ENCODE results near the gene VAX1.

Gene VAX1

DNA sequence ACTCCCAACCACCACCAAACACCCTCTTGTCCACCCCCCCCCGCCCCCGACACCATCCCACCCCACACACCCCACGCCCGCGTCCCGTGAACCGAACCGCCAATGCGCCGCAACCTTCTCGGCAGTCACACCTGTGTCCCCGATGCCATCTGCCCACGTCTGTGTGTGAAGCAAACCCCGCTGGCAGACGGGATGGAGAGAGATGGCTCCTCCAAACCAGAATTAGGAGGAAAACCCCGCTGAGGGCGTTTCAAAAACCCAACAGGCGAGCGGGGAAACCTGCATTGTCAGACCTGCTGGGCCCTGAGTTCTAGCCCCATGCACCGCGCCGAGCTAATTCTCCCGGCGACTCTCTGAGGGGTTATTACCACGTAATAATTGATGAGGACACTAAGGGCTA lies 30.7 kb upstream of the VAX1 start:
- POLR2A ChIA-PET, result interaction anchor here (0.6 to 1.0 kb wide), 2 partner anchors 30 to 372 kb away, joined by 3 to 4 read pairs; no protein-coding TSS in a partner anchor
- no peak overlapping the region for H3K4me3 ChIP-seq (ENCODE audit: low read depth, low read length)
- H3K36me3 ChIP-seq (ENCODE audit: control insufficient read depth in 2 of 2, insufficient read depth in 1 of 2, low read length in 2 of 2), result no peaks in the 10 kb centered on the region
- TF ChIP-seq ZNF274 (IDR thresholded peaks at IDR 0.05; ENCODE audit: low read length) (no peak), ZNF274 (tag by site-specific recombination; IDR thresholded peaks at IDR 0.05; ENCODE audit: borderline replicate concordance) (no peak), GLIS2 (tag by site-specific recombination; IDR thresholded peaks at IDR 0.05) (no peak), ZNF610 (tag by site-specific recombination; IDR thresholded peaks at IDR 0.05; ENCODE audit: borderline replicate concordance) (no peak), ZNF624 (tag by site-specific recombination; IDR thresholded peaks at IDR 0.05) (no peak), ZNF560 (tag by site-specific recombination; IDR thresholded peaks at IDR 0.05; ENCODE audit: borderline replicate concordance) (no peak)
- TF ChIP-seq, protein P1, sequence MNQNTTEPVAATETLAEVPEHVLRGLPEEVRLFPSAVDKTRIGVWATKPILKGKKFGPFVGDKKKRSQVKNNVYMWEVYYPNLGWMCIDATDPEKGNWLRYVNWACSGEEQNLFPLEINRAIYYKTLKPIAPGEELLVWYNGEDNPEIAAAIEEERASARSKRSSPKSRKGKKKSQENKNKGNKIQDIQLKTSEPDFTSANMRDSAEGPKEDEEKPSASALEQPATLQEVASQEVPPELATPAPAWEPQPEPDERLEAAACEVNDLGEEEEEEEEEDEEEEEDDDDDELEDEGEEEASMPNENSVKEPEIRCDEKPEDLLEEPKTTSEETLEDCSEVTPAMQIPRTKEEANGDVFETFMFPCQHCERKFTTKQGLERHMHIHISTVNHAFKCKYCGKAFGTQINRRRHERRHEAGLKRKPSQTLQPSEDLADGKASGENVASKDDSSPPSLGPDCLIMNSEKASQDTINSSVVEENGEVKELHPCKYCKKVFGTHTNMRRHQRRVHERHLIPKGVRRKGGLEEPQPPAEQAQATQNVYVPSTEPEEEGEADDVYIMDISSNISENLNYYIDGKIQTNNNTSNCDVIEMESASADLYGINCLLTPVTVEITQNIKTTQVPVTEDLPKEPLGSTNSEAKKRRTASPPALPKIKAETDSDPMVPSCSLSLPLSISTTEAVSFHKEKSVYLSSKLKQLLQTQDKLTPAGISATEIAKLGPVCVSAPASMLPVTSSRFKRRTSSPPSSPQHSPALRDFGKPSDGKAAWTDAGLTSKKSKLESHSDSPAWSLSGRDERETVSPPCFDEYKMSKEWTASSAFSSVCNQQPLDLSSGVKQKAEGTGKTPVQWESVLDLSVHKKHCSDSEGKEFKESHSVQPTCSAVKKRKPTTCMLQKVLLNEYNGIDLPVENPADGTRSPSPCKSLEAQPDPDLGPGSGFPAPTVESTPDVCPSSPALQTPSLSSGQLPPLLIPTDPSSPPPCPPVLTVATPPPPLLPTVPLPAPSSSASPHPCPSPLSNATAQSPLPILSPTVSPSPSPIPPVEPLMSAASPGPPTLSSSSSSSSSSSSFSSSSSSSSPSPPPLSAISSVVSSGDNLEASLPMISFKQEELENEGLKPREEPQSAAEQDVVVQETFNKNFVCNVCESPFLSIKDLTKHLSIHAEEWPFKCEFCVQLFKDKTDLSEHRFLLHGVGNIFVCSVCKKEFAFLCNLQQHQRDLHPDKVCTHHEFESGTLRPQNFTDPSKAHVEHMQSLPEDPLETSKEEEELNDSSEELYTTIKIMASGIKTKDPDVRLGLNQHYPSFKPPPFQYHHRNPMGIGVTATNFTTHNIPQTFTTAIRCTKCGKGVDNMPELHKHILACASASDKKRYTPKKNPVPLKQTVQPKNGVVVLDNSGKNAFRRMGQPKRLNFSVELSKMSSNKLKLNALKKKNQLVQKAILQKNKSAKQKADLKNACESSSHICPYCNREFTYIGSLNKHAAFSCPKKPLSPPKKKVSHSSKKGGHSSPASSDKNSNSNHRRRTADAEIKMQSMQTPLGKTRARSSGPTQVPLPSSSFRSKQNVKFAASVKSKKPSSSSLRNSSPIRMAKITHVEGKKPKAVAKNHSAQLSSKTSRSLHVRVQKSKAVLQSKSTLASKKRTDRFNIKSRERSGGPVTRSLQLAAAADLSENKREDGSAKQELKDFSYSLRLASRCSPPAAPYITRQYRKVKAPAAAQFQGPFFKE (tag by site-specific recombination; IDR thresholded peaks at IDR 0.05; ENCODE audit: borderline replicate concordance), result no peak
- no peak overlapping the region for H3K27ac ChIP-seq (ENCODE audit: extremely low read depth, low read depth, low read length)
- CTCF ChIA-PET, result interaction anchor here (0.7 to 18.6 kb wide), 21 partner anchors 11 to 499 kb away, joined by 3 to 471 read pairs (median 4); no protein-coding TSS in a partner anchor
- no peaks in the 10 kb centered on the region for H3K4me1 ChIP-seq (ENCODE audit: control insufficient read depth, insufficient read depth, low read length)
- no peaks in the 10 kb centered on the region for H3K9me3 ChIP-seq (ENCODE audit: control insufficient read depth, insufficient read depth, low read depth, low read length)

DNA sequence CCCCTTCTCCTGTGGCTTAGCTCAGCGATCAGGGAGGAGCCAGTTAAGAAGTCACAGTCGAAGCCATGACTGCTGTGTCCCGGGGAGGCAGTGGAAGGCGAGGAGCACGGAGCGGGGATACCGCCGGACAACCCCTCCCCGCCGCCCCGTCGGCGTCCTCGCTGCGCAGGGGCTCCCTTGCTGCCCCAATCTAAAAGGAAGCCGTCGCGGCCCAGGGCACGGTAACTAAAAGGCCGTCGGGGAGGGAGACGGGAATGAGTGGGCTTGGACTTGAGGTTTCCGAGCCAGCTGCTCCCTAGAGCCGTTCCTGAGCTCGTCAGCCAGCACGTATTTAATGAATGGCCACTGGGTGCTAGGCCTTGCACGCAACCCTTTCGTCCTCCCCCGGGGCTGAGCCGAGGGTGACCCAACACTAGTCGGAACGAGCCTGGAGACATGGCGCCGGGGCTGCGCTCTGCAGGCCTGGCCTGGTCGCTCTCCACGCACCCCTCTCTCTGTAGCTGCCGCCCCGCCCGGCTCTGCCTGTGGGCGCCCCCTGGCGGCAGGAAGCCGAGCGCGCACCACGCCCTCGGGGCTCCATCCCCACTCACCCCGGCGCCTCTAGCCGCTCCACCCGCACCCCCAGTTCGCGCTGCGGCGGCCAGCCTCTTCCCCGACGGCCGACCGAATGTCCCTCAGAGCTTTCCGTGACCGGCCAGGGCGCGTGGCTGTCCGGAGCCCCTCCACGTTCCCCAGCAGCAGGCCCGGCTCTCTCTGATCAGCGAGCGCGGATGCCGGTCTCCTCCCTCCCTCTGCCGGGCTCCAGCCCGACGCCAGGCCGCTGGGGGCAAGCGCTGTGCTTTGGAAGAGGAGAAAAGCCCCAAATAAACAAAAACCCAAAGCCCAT lies 30.0 kb upstream of the VAX1 start:
- CTCF ChIA-PET, result interaction anchor here (0.5 to 18.6 kb wide), 44 partner anchors 7 to 498 kb away, joined by 3 to 471 read pairs (median 4); partner anchors contain the start of gene SHTN1
- Histone ChIP-seq H3K9me3 (ENCODE audit: control insufficient read depth, insufficient read depth, low read depth, low read length) (no peaks in the 10 kb centered on the region), H3K4me1 (ENCODE audit: control insufficient read depth, insufficient read depth, low read length) (no peaks in the 10 kb centered on the region), H3K4me3 (ENCODE audit: low read depth, low read length) (peak overlapping the region; percentile 29), H3K27ac (ENCODE audit: extremely low read depth, low read depth, low read length) (no peak overlapping the region), H3K36me3 (ENCODE audit: control insufficient read depth in 2 of 2, insufficient read depth in 1 of 2, low read length in 2 of 2) (no peaks in the 10 kb centered on the region)
- POLR2A ChIA-PET, result interaction anchor here (0.6 to 1.0 kb wide), 2 partner anchors 29 to 371 kb away, joined by 3 to 4 read pairs; no protein-coding TSS in a partner anchor
- peak; percentile 44; the same call in 1 of the 2 replicates for TF ChIP-seq ZNF76 (tag by site-specific recombination; IDR thresholded peaks at IDR 0.05; ENCODE audit: borderline replicate concordance, low read depth)
- 0 out of 2 replicates have a peak, but pooled peaks have one; percentile 10 for TF ChIP-seq ZNF677 (tag by site-specific recombination; IDR thresholded peaks at IDR 0.05)
- peak; percentile 14; the same call in 1 of the 2 replicates for TF ChIP-seq ZNF394 (tag by site-specific recombination; IDR thresholded peaks at IDR 0.05; ENCODE audit: borderline replicate concordance)
- TF ChIP-seq ZNF341 (tag by site-specific recombination; IDR thresholded peaks at IDR 0.05; ENCODE audit: low read depth), result peak; percentile 74
- TF ChIP-seq ZNF416 (tag by site-specific recombination; IDR thresholded peaks at IDR 0.05), result no peak
- peak; percentile 75 for TF ChIP-seq KLF16 (tag by site-specific recombination; IDR thresholded peaks at IDR 0.05)
- TF ChIP-seq, protein P2, sequence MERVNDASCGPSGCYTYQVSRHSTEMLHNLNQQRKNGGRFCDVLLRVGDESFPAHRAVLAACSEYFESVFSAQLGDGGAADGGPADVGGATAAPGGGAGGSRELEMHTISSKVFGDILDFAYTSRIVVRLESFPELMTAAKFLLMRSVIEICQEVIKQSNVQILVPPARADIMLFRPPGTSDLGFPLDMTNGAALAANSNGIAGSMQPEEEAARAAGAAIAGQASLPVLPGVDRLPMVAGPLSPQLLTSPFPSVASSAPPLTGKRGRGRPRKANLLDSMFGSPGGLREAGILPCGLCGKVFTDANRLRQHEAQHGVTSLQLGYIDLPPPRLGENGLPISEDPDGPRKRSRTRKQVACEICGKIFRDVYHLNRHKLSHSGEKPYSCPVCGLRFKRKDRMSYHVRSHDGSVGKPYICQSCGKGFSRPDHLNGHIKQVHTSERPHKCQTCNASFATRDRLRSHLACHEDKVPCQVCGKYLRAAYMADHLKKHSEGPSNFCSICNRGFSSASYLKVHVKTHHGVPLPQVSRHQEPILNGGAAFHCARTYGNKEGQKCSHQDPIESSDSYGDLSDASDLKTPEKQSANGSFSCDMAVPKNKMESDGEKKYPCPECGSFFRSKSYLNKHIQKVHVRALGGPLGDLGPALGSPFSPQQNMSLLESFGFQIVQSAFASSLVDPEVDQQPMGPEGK (tag by site-specific recombination; IDR thresholded peaks at IDR 0.05), result peak; percentile 75
- TF ChIP-seq KLF1 (tag by site-specific recombination; IDR thresholded peaks at IDR 0.05), result peak; percentile 62; the same call in 1 of the 2 replicates
- 0 out of 2 replicates have a peak, but pooled peaks have one; percentile 48 for TF ChIP-seq ZNF660 (tag by site-specific recombination; IDR thresholded peaks at IDR 0.05)
- TF ChIP-seq ZNF23 (tag by site-specific recombination; IDR thresholded peaks at IDR 0.05; ENCODE audit: borderline replicate concordance), result no peak
- TF ChIP-seq, protein P3, sequence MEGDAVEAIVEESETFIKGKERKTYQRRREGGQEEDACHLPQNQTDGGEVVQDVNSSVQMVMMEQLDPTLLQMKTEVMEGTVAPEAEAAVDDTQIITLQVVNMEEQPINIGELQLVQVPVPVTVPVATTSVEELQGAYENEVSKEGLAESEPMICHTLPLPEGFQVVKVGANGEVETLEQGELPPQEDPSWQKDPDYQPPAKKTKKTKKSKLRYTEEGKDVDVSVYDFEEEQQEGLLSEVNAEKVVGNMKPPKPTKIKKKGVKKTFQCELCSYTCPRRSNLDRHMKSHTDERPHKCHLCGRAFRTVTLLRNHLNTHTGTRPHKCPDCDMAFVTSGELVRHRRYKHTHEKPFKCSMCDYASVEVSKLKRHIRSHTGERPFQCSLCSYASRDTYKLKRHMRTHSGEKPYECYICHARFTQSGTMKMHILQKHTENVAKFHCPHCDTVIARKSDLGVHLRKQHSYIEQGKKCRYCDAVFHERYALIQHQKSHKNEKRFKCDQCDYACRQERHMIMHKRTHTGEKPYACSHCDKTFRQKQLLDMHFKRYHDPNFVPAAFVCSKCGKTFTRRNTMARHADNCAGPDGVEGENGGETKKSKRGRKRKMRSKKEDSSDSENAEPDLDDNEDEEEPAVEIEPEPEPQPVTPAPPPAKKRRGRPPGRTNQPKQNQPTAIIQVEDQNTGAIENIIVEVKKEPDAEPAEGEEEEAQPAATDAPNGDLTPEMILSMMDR (tag by site-specific recombination; IDR thresholded peaks at IDR 0.05), result peak; percentile 93
- peak; percentile 74 for TF ChIP-seq ZNF600 (tag by site-specific recombination; IDR thresholded peaks at IDR 0.05)
- peak; percentile 77 for TF ChIP-seq KLF9 (tag by site-specific recombination; IDR thresholded peaks at IDR 0.05; ENCODE audit: low read depth)
- TF ChIP-seq ZFHX2 (tag by site-specific recombination; conservative IDR thresholded peaks at IDR 0.05), result peak; percentile 52; the same call in 1 of the 2 replicates
